ENCODE data around the gene SPIRE2. TPM values are rescaled to one million over a fixed set of nuclear protein-coding genes. Genes with fewer than 3 reads are reported as not detected.

The SPIRE2 gene
- total and polyA plus RNA-seq, 2 of the 13 experiments (the other 11 are each of a cell fraction or from before 2014, with no cell fraction given): 13.3 to 37.5 TPM

DNA sequence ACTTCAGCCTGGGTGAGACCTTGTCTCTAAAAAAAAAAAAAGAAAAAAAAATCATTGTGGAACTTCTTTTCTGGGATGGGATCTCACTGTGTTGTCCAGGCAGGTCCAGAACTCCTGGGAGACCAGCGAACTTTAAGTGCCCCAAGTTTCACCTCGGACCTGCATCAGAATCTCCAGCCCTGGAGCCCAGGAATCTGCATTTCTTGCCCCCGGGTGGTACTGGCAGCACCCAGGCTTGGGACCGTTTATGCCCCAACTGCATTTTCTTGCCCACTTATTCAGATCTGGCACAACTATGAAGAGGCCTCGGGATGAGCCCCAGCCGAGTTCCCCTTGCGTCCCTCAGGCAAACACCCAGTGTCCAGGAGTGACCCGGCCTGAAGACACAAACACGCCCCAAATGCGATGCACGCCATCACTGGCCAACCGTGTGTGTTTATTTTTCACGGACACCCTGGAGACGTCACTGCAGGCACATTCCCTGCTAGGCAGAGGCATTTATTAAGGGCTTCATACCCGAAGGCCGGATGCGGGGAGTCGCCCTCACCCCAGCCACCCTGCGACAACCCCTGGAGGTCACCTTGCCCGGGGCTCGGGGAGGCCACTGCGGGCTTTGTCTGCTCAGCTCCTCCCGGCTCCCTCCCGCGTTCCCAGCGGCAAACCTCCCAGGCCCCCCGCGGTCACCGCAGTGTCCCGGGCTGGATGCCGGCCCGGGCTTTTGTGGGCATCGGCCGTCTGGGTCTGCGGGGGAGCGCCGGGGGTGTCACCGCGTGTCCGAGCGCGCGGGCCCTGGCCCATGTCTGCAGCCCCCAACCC lies 684 bp upstream of the SPIRE2 start (continued):
- TF ChIP-seq, protein P1, sequence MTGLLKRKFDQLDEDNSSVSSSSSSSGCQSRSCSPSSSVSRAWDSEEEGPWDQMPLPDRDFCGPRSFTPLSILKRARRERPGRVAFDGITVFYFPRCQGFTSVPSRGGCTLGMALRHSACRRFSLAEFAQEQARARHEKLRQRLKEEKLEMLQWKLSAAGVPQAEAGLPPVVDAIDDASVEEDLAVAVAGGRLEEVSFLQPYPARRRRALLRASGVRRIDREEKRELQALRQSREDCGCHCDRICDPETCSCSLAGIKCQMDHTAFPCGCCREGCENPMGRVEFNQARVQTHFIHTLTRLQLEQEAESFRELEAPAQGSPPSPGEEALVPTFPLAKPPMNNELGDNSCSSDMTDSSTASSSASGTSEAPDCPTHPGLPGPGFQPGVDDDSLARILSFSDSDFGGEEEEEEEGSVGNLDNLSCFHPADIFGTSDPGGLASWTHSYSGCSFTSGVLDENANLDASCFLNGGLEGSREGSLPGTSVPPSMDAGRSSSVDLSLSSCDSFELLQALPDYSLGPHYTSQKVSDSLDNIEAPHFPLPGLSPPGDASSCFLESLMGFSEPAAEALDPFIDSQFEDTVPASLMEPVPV (CRISPR knock-in tag; IDR thresholded peaks at IDR 0.05): no peak
- no peak for TF ChIP-seq ZNF260 (CRISPR knock-in tag; IDR thresholded peaks at IDR 0.05; ENCODE audit: borderline replicate concordance, low read depth)
- peak; percentile 59; the same call in 1 of the 2 replicates for TF ChIP-seq NAIF1 (CRISPR knock-in tag; IDR thresholded peaks at IDR 0.05; ENCODE audit: borderline replicate concordance)
- TF ChIP-seq HMGA1 (CRISPR knock-in tag; conservative IDR thresholded peaks at IDR 0.05): no peak
- no peak for TF ChIP-seq PCBP1 (IDR thresholded peaks at IDR 0.05; ENCODE audit: borderline replicate concordance, low read depth, low read length)
- no peak for TF ChIP-seq ZNF577 (CRISPR knock-in tag; IDR thresholded peaks at IDR 0.05; ENCODE audit: borderline replicate concordance, low read depth)
- TF ChIP-seq, protein P2, sequence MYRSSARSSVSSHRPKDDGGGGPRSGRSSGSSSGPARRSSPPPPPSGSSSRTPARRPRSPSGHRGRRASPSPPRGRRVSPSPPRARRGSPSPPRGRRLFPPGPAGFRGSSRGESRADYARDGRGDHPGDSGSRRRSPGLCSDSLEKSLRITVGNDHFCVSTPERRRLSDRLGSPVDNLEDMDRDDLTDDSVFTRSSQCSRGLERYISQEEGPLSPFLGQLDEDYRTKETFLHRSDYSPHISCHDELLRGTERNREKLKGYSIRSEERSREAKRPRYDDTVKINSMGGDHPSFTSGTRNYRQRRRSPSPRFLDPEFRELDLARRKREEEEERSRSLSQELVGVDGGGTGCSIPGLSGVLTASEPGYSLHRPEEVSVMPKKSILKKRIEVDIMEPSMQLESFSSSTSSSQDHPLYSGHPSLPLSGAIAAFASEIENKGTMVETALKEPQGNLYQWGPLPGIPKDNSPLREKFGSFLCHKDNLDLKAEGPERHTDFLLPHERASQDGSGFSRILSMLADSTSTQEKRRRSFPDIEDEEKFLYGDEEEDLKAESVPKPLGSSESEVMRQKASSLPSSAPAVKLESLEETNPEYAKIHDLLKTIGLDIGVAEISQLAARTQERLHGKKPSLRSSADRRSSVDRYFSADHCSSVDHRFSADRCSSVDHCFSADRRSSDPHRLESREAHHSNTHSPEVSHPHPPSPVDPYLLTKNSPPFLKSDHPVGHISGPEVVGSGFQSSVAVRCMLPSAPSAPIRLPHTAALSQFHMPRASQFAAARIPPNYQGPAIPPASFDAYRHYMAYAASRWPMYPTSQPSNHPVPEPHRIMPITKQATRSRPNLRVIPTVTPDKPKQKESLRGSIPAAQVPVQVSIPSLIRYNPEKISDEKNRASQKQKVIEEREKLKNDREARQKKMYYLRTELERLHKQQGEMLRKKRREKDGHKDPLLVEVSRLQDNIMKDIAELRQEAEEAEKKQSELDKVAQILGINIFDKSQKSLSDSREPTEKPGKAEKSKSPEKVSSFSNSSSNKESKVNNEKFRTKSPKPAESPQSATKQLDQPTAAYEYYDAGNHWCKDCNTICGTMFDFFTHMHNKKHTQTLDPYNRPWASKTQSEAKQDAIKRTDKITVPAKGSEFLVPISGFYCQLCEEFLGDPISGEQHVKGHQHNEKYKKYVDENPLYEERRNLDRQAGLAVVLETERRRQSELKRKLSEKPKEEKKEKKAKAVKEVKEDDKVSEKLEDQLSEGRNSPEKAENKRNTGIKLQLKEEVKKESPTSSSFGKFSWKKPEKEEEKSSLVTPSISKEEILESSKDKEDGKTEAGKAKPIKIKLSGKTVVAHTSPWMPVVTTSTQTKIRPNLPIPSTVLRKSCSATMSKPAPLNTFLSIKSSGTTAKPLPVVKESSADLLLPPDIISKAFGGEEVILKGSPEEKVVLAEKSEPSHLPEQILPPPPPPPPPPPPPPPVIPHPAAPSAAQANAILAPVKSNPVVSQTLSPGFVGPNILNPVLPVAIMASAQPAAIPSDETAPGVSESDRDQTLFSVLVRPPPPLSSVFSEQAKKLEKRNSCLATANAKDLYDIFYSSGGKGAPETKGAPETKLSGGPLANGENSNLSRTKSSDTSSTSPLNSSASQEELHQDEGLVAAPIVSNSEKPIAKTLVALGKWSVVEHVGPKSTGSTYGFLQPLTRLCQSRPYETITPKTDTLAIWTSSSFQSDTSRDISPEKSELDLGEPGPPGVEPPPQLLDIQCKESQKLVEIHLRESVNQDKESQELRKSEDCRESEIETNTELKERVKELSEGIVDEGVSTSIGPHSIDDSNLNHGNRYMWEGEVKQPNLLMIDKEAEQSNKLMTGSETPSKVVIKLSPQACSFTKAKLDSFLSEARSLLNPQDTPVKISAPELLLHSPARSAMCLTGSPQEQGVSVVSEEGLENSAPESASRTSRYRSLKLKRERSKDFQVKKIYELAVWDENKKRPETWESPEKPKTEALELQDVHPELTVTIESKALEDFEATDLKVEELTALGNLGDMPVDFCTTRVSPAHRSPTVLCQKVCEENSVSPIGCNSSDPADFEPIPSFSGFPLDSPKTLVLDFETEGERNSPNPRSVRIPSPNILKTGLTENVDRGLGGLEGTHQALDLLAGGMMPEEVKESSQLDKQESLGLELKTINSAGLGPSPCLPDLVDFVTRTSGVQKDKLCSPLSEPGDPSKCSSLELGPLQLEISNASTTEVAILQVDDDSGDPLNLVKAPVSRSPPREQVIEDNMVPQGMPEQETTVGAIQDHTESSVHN (CRISPR knock-in tag; IDR thresholded peaks at IDR 0.05): peak; percentile 38; the same call in 1 of the 2 replicates
- TF ChIP-seq KDM3A (CRISPR knock-in tag; IDR thresholded peaks at IDR 0.05; ENCODE audit: low read depth): no peak
- TF ChIP-seq ZNF75D (CRISPR knock-in tag; IDR thresholded peaks at IDR 0.05; ENCODE audit: borderline replicate concordance): 0 out of 2 replicates have a peak, but pooled peaks have one; percentile 14
- TF ChIP-seq, protein P3, sequence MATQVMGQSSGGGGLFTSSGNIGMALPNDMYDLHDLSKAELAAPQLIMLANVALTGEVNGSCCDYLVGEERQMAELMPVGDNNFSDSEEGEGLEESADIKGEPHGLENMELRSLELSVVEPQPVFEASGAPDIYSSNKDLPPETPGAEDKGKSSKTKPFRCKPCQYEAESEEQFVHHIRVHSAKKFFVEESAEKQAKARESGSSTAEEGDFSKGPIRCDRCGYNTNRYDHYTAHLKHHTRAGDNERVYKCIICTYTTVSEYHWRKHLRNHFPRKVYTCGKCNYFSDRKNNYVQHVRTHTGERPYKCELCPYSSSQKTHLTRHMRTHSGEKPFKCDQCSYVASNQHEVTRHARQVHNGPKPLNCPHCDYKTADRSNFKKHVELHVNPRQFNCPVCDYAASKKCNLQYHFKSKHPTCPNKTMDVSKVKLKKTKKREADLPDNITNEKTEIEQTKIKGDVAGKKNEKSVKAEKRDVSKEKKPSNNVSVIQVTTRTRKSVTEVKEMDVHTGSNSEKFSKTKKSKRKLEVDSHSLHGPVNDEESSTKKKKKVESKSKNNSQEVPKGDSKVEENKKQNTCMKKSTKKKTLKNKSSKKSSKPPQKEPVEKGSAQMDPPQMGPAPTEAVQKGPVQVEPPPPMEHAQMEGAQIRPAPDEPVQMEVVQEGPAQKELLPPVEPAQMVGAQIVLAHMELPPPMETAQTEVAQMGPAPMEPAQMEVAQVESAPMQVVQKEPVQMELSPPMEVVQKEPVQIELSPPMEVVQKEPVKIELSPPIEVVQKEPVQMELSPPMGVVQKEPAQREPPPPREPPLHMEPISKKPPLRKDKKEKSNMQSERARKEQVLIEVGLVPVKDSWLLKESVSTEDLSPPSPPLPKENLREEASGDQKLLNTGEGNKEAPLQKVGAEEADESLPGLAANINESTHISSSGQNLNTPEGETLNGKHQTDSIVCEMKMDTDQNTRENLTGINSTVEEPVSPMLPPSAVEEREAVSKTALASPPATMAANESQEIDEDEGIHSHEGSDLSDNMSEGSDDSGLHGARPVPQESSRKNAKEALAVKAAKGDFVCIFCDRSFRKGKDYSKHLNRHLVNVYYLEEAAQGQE (IDR thresholded peaks at IDR 0.05; ENCODE audit: borderline replicate concordance in 1 of 2, low read depth in 1 of 2, low read length in 2 of 2): no peak
- no peak for TF ChIP-seq NFE2L1 (CRISPR knock-in tag; IDR thresholded peaks at IDR 0.05; ENCODE audit: borderline replicate concordance)
- no peak for TF ChIP-seq RFXAP (CRISPR knock-in tag; IDR thresholded peaks at IDR 0.05; ENCODE audit: borderline replicate concordance)
- TF ChIP-seq ZKSCAN8 (CRISPR knock-in tag; IDR thresholded peaks at IDR 0.05; ENCODE audit: borderline replicate concordance): no peak

All from HepG2 (cell line).